GM12878 (cell line): ENCODE measurements around the gene SERPINB6.

ENCODE experiments used
- EP300 ChIP-seq, 2 experiments: fragments of 150-350 bp in 1 of 2; IDR thresholded peaks; 2 replicates each; pipeline ENCODE4 v1.6.1; 2011 to 2012; ENCODE audit warnings: low read depth in 2 of 2, low read length in 2 of 2, borderline replicate concordance in 1 of 2, improper control_type of control experiment in 1 of 2, inconsistent platforms in 1 of 2; ENCODE audit not compliant: control insufficient read depth in 1 of 2
- EZH2 ChIP-seq: IDR thresholded peaks from 2 replicates; pipeline ENCODE4 v1.6.1; 2012; ENCODE audit warnings: low read depth, mild to moderate bottlenecking, control low read depth, inconsistent platforms, low read length, borderline replicate concordance; ENCODE audit not compliant: control insufficient read depth
- MEF2A ChIP-seq: IDR thresholded peaks from 2 replicates; pipeline ENCODE4 v1.6.1; 2011; ENCODE audit warnings: low read depth, mild to moderate bottlenecking, low read length, moderate library complexity; ENCODE audit not compliant: insufficient read depth
- POLR2AphosphoS5 ChIP-seq: IDR thresholded peaks from 2 replicates; pipeline ENCODE4 v1.6.1; 2011; ENCODE audit warnings: mild to moderate bottlenecking, low read length, inconsistent platforms
- REST ChIP-seq: IDR thresholded peaks from 2 replicates; pipeline ENCODE4 v1.6.1; 2012; ENCODE audit warnings: mild to moderate bottlenecking, low read depth, low read length
- ZSCAN29 ChIP-seq: fragments of 450-650 bp; IDR thresholded peaks from 2 replicates; pipeline ENCODE4 v1.6.1; 2017; ENCODE audit warnings: mild to moderate bottlenecking, moderate library complexity
- TF ChIP-seq, protein P1 (sequence below), 3 experiments: IDR thresholded peaks in 2 of 3; conservative IDR thresholded peaks in 1 of 3; 2 replicates each; pipeline ENCODE4 v1.5.1; 2011; ENCODE audit warnings: low read depth in 3 of 3, low read length in 3 of 3, mild to moderate bottlenecking in 3 of 3, control low read depth in 2 of 3, moderate library complexity in 2 of 3, inconsistent platforms in 1 of 3, mixed read lengths in 1 of 3; ENCODE audit not compliant: control insufficient read depth in 2 of 3, insufficient read depth in 1 of 3; ENCODE audit errors: extremely low read depth in 1 of 3

- no peak for TF ChIP-seq EP300 (IDR thresholded peaks at IDR 0.05; ENCODE audit: borderline replicate concordance in 1 of 2, control insufficient read depth in 1 of 2, low read depth in 2 of 2, low read length in 2 of 2)
- no peak for TF ChIP-seq POLR2AphosphoS5
- TF ChIP-seq, protein P1, sequence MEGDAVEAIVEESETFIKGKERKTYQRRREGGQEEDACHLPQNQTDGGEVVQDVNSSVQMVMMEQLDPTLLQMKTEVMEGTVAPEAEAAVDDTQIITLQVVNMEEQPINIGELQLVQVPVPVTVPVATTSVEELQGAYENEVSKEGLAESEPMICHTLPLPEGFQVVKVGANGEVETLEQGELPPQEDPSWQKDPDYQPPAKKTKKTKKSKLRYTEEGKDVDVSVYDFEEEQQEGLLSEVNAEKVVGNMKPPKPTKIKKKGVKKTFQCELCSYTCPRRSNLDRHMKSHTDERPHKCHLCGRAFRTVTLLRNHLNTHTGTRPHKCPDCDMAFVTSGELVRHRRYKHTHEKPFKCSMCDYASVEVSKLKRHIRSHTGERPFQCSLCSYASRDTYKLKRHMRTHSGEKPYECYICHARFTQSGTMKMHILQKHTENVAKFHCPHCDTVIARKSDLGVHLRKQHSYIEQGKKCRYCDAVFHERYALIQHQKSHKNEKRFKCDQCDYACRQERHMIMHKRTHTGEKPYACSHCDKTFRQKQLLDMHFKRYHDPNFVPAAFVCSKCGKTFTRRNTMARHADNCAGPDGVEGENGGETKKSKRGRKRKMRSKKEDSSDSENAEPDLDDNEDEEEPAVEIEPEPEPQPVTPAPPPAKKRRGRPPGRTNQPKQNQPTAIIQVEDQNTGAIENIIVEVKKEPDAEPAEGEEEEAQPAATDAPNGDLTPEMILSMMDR (IDR thresholded peaks at IDR 0.05 in 2 of 3, conservative IDR thresholded peaks at IDR 0.05 in 1 of 3; ENCODE audit: control insufficient read depth in 2 of 3, extremely low read depth in 1 of 3, insufficient read depth in 1 of 3, low read depth in 3 of 3, low read length in 3 of 3): no peak
- TF ChIP-seq EZH2: no peak
- no peak for TF ChIP-seq ZSCAN29
- no peak for TF ChIP-seq REST
- TF ChIP-seq MEF2A: no peak
These were observed 13.6 kb downstream of the SERPINB6 start for GRCh38 chr6:2957696-2958330.
